ENCODE data around the gene SGMS1.

Gene SGMS1

GRCh38 chr10:50335397-50335796, 288.4 kb downstream of the SGMS1 start:
- TF ChIP-seq, protein P1, sequence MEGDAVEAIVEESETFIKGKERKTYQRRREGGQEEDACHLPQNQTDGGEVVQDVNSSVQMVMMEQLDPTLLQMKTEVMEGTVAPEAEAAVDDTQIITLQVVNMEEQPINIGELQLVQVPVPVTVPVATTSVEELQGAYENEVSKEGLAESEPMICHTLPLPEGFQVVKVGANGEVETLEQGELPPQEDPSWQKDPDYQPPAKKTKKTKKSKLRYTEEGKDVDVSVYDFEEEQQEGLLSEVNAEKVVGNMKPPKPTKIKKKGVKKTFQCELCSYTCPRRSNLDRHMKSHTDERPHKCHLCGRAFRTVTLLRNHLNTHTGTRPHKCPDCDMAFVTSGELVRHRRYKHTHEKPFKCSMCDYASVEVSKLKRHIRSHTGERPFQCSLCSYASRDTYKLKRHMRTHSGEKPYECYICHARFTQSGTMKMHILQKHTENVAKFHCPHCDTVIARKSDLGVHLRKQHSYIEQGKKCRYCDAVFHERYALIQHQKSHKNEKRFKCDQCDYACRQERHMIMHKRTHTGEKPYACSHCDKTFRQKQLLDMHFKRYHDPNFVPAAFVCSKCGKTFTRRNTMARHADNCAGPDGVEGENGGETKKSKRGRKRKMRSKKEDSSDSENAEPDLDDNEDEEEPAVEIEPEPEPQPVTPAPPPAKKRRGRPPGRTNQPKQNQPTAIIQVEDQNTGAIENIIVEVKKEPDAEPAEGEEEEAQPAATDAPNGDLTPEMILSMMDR (IDR thresholded peaks at IDR 0.05; ENCODE audit: insufficient read depth, low read length, poor library complexity, severe bottlenecking): no peak
- TF ChIP-seq EZH2phosphoT487 (conservative IDR thresholded peaks at IDR 0.05; ENCODE audit: low read length): no peak
- H3K9me2 ChIP-seq (replicated peaks; ENCODE audit: insufficient read depth, low read length): no peaks in the 10 kb centered on the region
- H3K27me3 ChIP-seq (ENCODE audit: low read length): no peaks in the 10 kb centered on the region
- no peaks in the 10 kb centered on the region for H4K20me1 ChIP-seq (ENCODE audit: low read depth, low read length)
- no peaks in the 10 kb centered on the region for H3K9me3 ChIP-seq (ENCODE audit: insufficient read depth, low read length)
- H3K79me2 ChIP-seq (ENCODE audit: insufficient read depth, low read length): 0 out of 2 replicates have a peak, but pooled peaks cover 5% of the 10 kb centered on the region
- no peak overlapping the region for H2AFZ ChIP-seq (ENCODE audit: low read depth, low read length, severe bottlenecking)
- no peak overlapping the region for H3K9ac ChIP-seq (ENCODE audit: low read length)
- no peak overlapping the region for H3K4me3 ChIP-seq (ENCODE audit: insufficient read depth, low read length, poor library complexity, severe bottlenecking)
- no peaks in the 10 kb centered on the region for H3F3A ChIP-seq (ENCODE audit: insufficient read depth)
- H3K4me2 ChIP-seq (ENCODE audit: low read depth, low read length, poor library complexity, severe bottlenecking): no peak overlapping the region
- 0 out of 2 replicates have a peak, but pooled peaks cover 8% of the 10 kb centered on the region for H3K36me3 ChIP-seq (ENCODE audit: low read length)
- H3K27ac ChIP-seq (ENCODE audit: low read depth, low read length): no peak overlapping the region

DNA sequence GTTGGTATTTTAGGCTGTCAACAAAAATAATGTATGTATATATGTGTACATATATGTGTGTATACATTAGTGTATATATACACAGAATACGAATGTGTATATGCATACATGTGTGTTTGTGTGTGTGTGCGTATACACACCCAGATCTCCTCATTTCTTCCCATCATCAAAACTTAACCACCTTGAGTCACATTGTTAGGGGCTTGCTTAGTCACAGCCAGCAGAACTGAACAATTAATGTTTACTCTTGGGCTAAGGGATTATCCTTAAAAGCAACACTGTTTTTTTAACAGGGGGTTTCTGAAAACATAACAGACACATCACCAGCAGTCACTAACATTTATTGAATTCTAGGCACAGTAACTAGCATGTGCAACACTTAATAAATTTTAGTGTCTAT, 289.5 kb downstream of the SGMS1 start:
- TF ChIP-seq, protein P1 (IDR thresholded peaks at IDR 0.05; ENCODE audit: insufficient read depth, low read length, poor library complexity, severe bottlenecking): no peak
- no peak for TF ChIP-seq EZH2phosphoT487 (conservative IDR thresholded peaks at IDR 0.05; ENCODE audit: low read length)
- Histone ChIP-seq H3K4me2 (ENCODE audit: low read depth, low read length, poor library complexity, severe bottlenecking) (no peak overlapping the region), H2AFZ (ENCODE audit: low read depth, low read length, severe bottlenecking) (no peak overlapping the region), H3K9me3 (ENCODE audit: insufficient read depth, low read length) (no peaks in the 10 kb centered on the region), H3F3A (ENCODE audit: insufficient read depth) (no peaks in the 10 kb centered on the region), H3K4me3 (ENCODE audit: insufficient read depth, low read length, poor library complexity, severe bottlenecking) (no peak overlapping the region), H3K36me3 (ENCODE audit: low read length) (no peaks in the 10 kb centered on the region), H4K20me1 (ENCODE audit: low read depth, low read length) (no peaks in the 10 kb centered on the region), H3K27me3 (ENCODE audit: low read length) (no peaks in the 10 kb centered on the region), H3K9ac (ENCODE audit: low read length) (no peak overlapping the region), H3K9me2 (replicated peaks; ENCODE audit: insufficient read depth, low read length) (no peaks in the 10 kb centered on the region), H3K79me2 (ENCODE audit: insufficient read depth, low read length) (no peaks in the 10 kb centered on the region), H3K27ac (ENCODE audit: low read depth, low read length) (no peak overlapping the region)

DNA sequence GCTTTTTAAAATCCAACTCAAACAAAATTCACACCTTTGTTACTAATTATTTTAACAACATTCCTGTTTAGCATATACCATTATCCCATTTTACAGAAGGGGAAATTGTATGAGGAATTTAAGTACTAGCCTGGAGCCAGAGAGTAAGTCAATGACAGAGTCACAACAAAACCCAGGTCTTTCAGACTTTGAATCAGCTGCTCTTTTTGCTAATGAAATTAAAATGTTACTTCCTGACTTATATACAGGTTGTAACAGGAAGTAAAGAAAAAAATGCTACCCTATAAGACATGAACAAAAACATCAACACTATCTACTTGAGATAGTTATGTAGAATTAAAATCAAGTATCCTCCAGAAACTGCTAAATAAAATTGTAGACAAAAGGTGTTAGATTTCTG, 289.9 kb downstream of the SGMS1 start:
- Histone ChIP-seq H4K20me1 (ENCODE audit: low read depth, low read length) (no peaks in the 10 kb centered on the region; the same call in 1 of the 2 replicates), H3K36me3 (ENCODE audit: low read length) (no peaks in the 10 kb centered on the region), H3K27ac (ENCODE audit: low read depth, low read length) (no peak overlapping the region), H3K9ac (ENCODE audit: low read length) (no peak overlapping the region), H3K9me3 (ENCODE audit: insufficient read depth, low read length) (no peaks in the 10 kb centered on the region), H3K9me2 (replicated peaks; ENCODE audit: insufficient read depth, low read length) (no peaks in the 10 kb centered on the region), H3K4me2 (ENCODE audit: low read depth, low read length, poor library complexity, severe bottlenecking) (no peak overlapping the region), H3F3A (ENCODE audit: insufficient read depth) (no peaks in the 10 kb centered on the region), H3K4me3 (ENCODE audit: insufficient read depth, low read length, poor library complexity, severe bottlenecking) (no peak overlapping the region), H3K79me2 (ENCODE audit: insufficient read depth, low read length) (no peaks in the 10 kb centered on the region), H2AFZ (ENCODE audit: low read depth, low read length, severe bottlenecking) (no peak overlapping the region), H3K27me3 (ENCODE audit: low read length) (no peaks in the 10 kb centered on the region)
- TF ChIP-seq, protein P1 (IDR thresholded peaks at IDR 0.05; ENCODE audit: insufficient read depth, low read length, poor library complexity, severe bottlenecking): no peak
- TF ChIP-seq EZH2phosphoT487 (conservative IDR thresholded peaks at IDR 0.05; ENCODE audit: low read length): no peak
